SH-SY5Y (cell line): ENCODE results near the gene STOM.

Experiments used
- GATA2 ChIP-seq: IDR thresholded peaks from 2 replicates; pipeline ENCODE4 v1.6.1; 2011; ENCODE audit warnings: mild to moderate bottlenecking, low read depth, low read length
- GATA3 ChIP-seq: IDR thresholded peaks from 2 replicates; pipeline ENCODE4 v1.6.1; 2011; ENCODE audit warnings: low read depth, mild to moderate bottlenecking, low read length, moderate library complexity

DNA sequence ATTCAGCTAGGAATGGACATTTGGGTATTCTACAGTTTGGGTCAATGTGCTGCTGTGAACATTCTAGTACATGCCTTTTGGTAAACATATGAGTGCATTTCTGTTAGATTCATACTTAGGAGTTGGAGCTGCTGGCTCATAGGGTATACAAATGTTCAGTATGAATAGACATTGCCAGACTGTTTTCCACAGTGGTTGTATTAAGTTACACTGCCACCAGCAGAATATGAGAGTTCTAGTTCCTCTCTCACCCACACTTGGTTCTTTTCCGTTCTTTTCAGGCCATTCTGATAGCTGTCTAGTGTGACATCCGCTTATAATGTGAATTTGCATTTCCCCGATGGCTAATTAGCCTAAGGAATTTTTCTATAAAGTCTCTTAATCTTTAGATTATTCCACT lies 25.0 kb downstream of the STOM start:
- TF ChIP-seq GATA3: no peak
- TF ChIP-seq GATA2: no peak
